T-helper 22 cell (primary cell): Measurements from ENCODE around the gene FIP1L1.

ENCODE experiments used
- DNase-seq: peaks from one replicate; pipeline ENCODE4 v3.0.0-alpha.2; 2020; ENCODE audit warnings: low read depth

Gene FIP1L1

GRCh38 chr4:53477038-53477565 is 99.7 kb downstream of the FIP1L1 start:
- DNase-seq: no peak

GRCh38 chr4:53477636-53478035 is 100.2 kb downstream of the FIP1L1 start:
- DNase-seq: no peak

- DNase-seq: no peak
These were observed 101.4 kb downstream of the FIP1L1 start for GRCh38 chr4:53478671-53479456.

- DNase-seq: no peak
These were observed 102.5 kb downstream of the FIP1L1 start for GRCh38 chr4:53479736-53480525.

- DNase-seq: no peak
These were observed 103.5 kb downstream of the FIP1L1 start for GRCh38 chr4:53480909-53481308.

- no peak for DNase-seq
These were observed 104.1 kb downstream of the FIP1L1 start for GRCh38 chr4:53481586-53481985.

GRCh38 chr4:53483250-53483649 is 105.8 kb downstream of the FIP1L1 start:
- DNase-seq: no peak

GRCh38 chr4:53484911-53485657 is 107.6 kb downstream of the FIP1L1 start:
- no peak for DNase-seq

GRCh38 chr4:53485658-53486040 is 108.2 kb downstream of the FIP1L1 start:
- no peak for DNase-seq

- no peak for DNase-seq
These were observed 110.3 kb downstream of the FIP1L1 start for GRCh38 chr4:53487766-53488165.

- no peak for DNase-seq
These were observed 111.9 kb downstream of the FIP1L1 start for GRCh38 chr4:53489279-53489889.

- no peak for DNase-seq
These were observed 112.9 kb downstream of the FIP1L1 start for GRCh38 chr4:53490161-53490956.

GRCh38 chr4:53490965-53491622 is 113.7 kb downstream of the FIP1L1 start:
- no peak for DNase-seq

- DNase-seq: no peak
These were observed 117.4 kb downstream of the FIP1L1 start for GRCh38 chr4:53494851-53495250.

- no peak for DNase-seq
These were observed 120.2 kb downstream of the FIP1L1 start for GRCh38 chr4:53497487-53498244.

GRCh38 chr4:53498706-53499105 is 121.3 kb downstream of the FIP1L1 start:
- no peak for DNase-seq

- DNase-seq: no peak
These were observed 122.3 kb downstream of the FIP1L1 start for GRCh38 chr4:53499791-53500190.

- no peak for DNase-seq
These were observed 123.1 kb downstream of the FIP1L1 start for GRCh38 chr4:53500546-53500945.

GRCh38 chr4:53501561-53501960 is 124.1 kb downstream of the FIP1L1 start:
- DNase-seq: no peak

GRCh38 chr4:53502094-53502493 is 124.7 kb downstream of the FIP1L1 start:
- DNase-seq: no peak
